Astrocyte (in vitro differentiated cells and primary cell): ENCODE data around the gene SOS2.

Source experiments
- CTCF ChIP-seq: IDR thresholded peaks from 2 replicates; pipeline ENCODE4 v1.5.1; 2011; ENCODE audit warnings: low read depth, mild to moderate bottlenecking, inconsistent platforms, low read length, moderate library complexity; ENCODE audit not compliant: insufficient read depth
- EZH2 ChIP-seq: IDR thresholded peaks from 2 replicates; pipeline ENCODE4 v1.6.1; 2012; ENCODE audit warnings: mild to moderate bottlenecking, low read length, inconsistent platforms; ENCODE audit not compliant: insufficient read depth

DNA sequence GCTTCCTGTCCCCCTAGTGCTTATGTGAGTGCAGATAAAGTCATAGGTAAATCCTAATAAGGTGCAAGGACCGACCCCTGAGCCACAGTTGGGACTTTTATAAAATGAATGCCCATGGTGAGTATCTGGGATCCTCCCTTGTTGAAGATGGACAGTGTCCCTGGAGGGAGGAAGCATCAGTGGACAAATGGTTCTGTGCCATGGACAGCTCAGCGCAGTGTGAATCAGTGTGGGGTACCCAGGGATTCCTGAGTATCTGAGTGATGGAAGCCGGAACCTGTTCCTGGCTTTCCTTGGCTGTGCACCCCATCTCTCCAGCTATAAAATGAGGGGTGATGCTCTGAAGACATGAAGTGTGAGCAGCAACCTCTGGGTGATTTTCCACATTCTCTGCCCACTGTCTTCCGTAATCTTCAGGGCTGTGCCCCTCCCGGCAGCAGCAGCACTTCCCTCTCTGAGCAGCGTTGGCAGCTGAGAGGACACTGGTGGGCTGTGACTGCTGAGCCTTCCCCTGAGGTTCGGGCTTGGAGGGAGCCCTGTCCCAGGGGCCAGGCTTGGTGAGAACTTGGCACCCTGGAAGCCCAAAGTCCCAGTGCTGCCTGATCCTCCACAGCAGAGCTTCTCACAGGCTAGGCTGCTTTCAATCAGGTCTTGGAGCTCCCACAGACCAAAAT, 140.0 kb downstream of the SOS2 start:
- no peak for TF ChIP-seq CTCF
- no peak for TF ChIP-seq EZH2
